Tibial nerve (tissue), 4 donors: ENCODE data around the gene ANGPTL2. TPM values are rescaled to one million over a fixed set of nuclear protein-coding genes. Genes with fewer than 3 reads are reported as not detected.

Experiments
- DNase-seq, 2 donors: peaks; one replicate each; pipeline ENCODE4 v3.0.0-alpha.2; 2019; ENCODE audit warnings: low spot score in 2 of 2
- H3K27ac ChIP-seq, 4 donors: fragments of 200-600 bp; sonication (generic) in 3 of 4; one replicate each; pipeline ENCODE4 v1.5.1; 2017 to 2019; ENCODE audit warnings: mild to moderate bottlenecking in 1 of 4
- H3K27me3 ChIP-seq, 2 donors: fragments of 200-600 bp; sonication (generic) in 1 of 2; one replicate each; pipeline versions ENCODE4 v1.5.1 to v1.6.0; 2017 to 2019
- H3K36me3 ChIP-seq, 3 donors: fragments of 200-600 bp; sonication (generic); one replicate each; pipeline ENCODE4 v1.5.1; 2018 to 2019
- H3K4me1 ChIP-seq, 4 donors: fragments of 200-600 bp; sonication (generic) in 3 of 4; one replicate each; pipeline ENCODE4 v1.5.1; 2017 to 2019
- H3K4me3 ChIP-seq, 4 donors: fragments of 200-600 bp; sonication (generic) in 3 of 4; one replicate each; pipeline ENCODE4 v1.5.1; 2017 to 2019; ENCODE audit warnings: mild to moderate bottlenecking in 1 of 4, moderate library complexity in 1 of 4
- H3K9me3 ChIP-seq, 4 donors: fragments of 200-600 bp; sonication (generic) in 3 of 4; one replicate each; pipeline ENCODE4 v1.5.1; 2017 to 2019
- CTCF ChIP-seq, 5 experiments: fragments of 200-600 bp in 3 of 5; fragments of 450-650 bp in 2 of 5; sonication (generic) in 3 of 5; IDR thresholded peaks; one replicate each; pipeline ENCODE4 v1.5.1; 2016 to 2019; ENCODE audit warnings: antibody characterized with exemption in 5 of 5, mild to moderate bottlenecking in 3 of 5, moderate library complexity in 2 of 5
- EP300 ChIP-seq, 2 donors: sonication (generic); formaldehyde crosslinking; IDR thresholded peaks; one replicate each; pipeline ENCODE4 v1.6.1; 2017; ENCODE audit warnings: antibody characterized with exemption in 2 of 2, mild to moderate bottlenecking in 1 of 2
- POLR2A ChIP-seq, 2 donors: fragments of 450-650 bp; IDR thresholded peaks; one replicate each; pipeline ENCODE4 v1.6.1; 2017; ENCODE audit warnings: antibody characterized with exemption in 2 of 2, mild to moderate bottlenecking in 2 of 2, moderate library complexity in 2 of 2
- WGBS, 2 donors: methylation state at CpG; one replicate each; pipeline ENCODE4 v1.1.5; 2018; 5-methylcytosine and 5-hydroxymethylcytosine counted together
- total RNA-seq, 4 donors: library from RNA; depleted of rRNA; stranded (reverse); fragments of >200 nt; gene quantifications; one replicate each; pipeline ENCODE4 v1.1.0, GENCODE V29; 2016

ANGPTL2 gene
- total RNA-seq, 4 donors from 2014 or later: 34.5 to 64.1 (median 47.1) TPM

GRCh38 chr9:127050591-127051001 lies 71.8 kb downstream of the ANGPTL2 start:
- DNase-seq: no peak

GRCh38 chr9:127050152-127050551 lies 72.3 kb downstream of the ANGPTL2 start:
- WGBS, 2 donors: 93 to 98% methylated on average over 3 of the region's 3 CpGs

More at GRCh38 chr9:127050591-127051001, 71.8 kb downstream of the ANGPTL2 start:
- Histone ChIP-seq H3K27me3 (peaks cover 0 to 3% of the 10 kb centered on the region in 2 donors), H3K4me1 (peaks cover 0 to 39% (median 13%) of the 10 kb centered on the region in 4 donors), H3K27ac (no peak overlapping the region), H3K36me3 (no peaks in the 10 kb centered on the region), H3K9me3 (no peaks in the 10 kb centered on the region), H3K4me3 (no peak overlapping the region)
- TF ChIP-seq POLR2A (IDR thresholded peaks at IDR 0.05) (no peak), CTCF (IDR thresholded peaks at IDR 0.05) (no peak), EP300 (IDR thresholded peaks at IDR 0.05) (no peak)
- WGBS, 2 donors: 88 to 91% methylated on average over 7 of the region's 7 CpGs

DNA sequence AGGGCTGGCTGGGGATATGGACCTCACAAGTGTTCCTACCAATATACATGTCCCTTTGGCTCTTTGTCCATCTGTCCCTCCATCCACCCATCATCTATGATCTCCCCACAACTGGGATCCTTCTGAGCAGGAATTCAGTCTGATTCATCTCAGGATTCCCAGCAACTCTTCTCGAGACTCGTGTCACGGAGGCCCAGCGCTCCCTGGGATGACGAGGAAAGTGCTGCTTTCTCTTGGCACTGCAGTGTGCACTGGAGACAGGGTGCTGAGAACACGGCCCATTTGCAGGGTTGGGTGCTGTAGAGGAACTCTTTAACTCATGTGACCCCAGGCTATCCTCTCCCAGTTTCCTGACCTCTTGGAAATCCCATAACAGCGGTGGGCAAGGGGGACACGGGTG lies 72.9 kb downstream of the ANGPTL2 start:
- H3K27me3 ChIP-seq: peaks cover 0 to 3% of the 10 kb centered on the region in 2 donors
- no peaks in the 10 kb centered on the region for H3K36me3 ChIP-seq
- peaks cover 0 to 39% (median 13%) of the 10 kb centered on the region in 4 donors for H3K4me1 ChIP-seq
- 84 to 89% methylated on average over 8 of the region's 8 CpGs for WGBS, 2 donors
- no peaks in the 10 kb centered on the region for H3K9me3 ChIP-seq
- H3K4me3 ChIP-seq: no peak overlapping the region
- H3K27ac ChIP-seq: peak overlapping the region in 1 of 4 donors; percentile 18
- TF ChIP-seq CTCF (IDR thresholded peaks at IDR 0.05) (no peak), POLR2A (IDR thresholded peaks at IDR 0.05) (no peak), EP300 (IDR thresholded peaks at IDR 0.05) (no peak)
- DNase-seq: no peak

More at GRCh38 chr9:127050152-127050551, 72.3 kb downstream of the ANGPTL2 start:
- H3K27me3 ChIP-seq: peaks cover 0 to 3% of the 10 kb centered on the region in 2 donors
- H3K4me3 ChIP-seq: no peak overlapping the region
- peaks cover 0 to 39% (median 13%) of the 10 kb centered on the region in 4 donors for H3K4me1 ChIP-seq
- no peaks in the 10 kb centered on the region for H3K9me3 ChIP-seq
- no peak overlapping the region for H3K27ac ChIP-seq
- H3K36me3 ChIP-seq: no peaks in the 10 kb centered on the region
- DNase-seq: no peak
- TF ChIP-seq POLR2A (IDR thresholded peaks at IDR 0.05) (no peak), CTCF (IDR thresholded peaks at IDR 0.05) (no peak), EP300 (IDR thresholded peaks at IDR 0.05) (no peak)

- no peak overlapping the region for H3K4me3 ChIP-seq
- WGBS, 2 donors: 41 to 46% methylated on average over 4 of the region's 4 CpGs
- H3K9me3 ChIP-seq: no peaks in the 10 kb centered on the region
- TF ChIP-seq CTCF (IDR thresholded peaks at IDR 0.05) (peak in 2 of 5 experiments; percentile 19), POLR2A (IDR thresholded peaks at IDR 0.05) (no peak), EP300 (IDR thresholded peaks at IDR 0.05) (peak in 1 of 2 donors; percentile 85)
- H3K4me1 ChIP-seq: peaks cover 0 to 36% (median 13%) of the 10 kb centered on the region in 4 donors
- peak in 1 of 2 donors; percentile 48 for DNase-seq
- H3K27ac ChIP-seq: peak overlapping the region in 1 of 4 donors; percentile 5
- peaks cover 0 to 3% of the 10 kb centered on the region in 2 donors for H3K27me3 ChIP-seq
- no peaks in the 10 kb centered on the region for H3K36me3 ChIP-seq
Measured at GRCh38 chr9:127049044-127049443, 73.4 kb downstream of the ANGPTL2 start.

GRCh38 chr9:127047971-127048370 lies 74.5 kb downstream of the ANGPTL2 start:
- H3K27ac ChIP-seq: no peak overlapping the region
- no peaks in the 10 kb centered on the region for H3K27me3 ChIP-seq
- H3K36me3 ChIP-seq: no peaks in the 10 kb centered on the region
- 95 to 99% methylated on average over 3 of the region's 3 CpGs for WGBS, 2 donors
- no peak for DNase-seq
- H3K4me3 ChIP-seq: no peak overlapping the region
- TF ChIP-seq EP300 (IDR thresholded peaks at IDR 0.05) (no peak), CTCF (IDR thresholded peaks at IDR 0.05) (no peak), POLR2A (IDR thresholded peaks at IDR 0.05) (no peak)
- no peaks in the 10 kb centered on the region for H3K9me3 ChIP-seq
- H3K4me1 ChIP-seq: peaks cover 0 to 25% (median 8%) of the 10 kb centered on the region in 4 donors
